ENCODE data around the gene WWOX. TPM values are rescaled to one million over a fixed set of nuclear protein-coding genes. Genes with fewer than 3 reads are reported as not detected.

WWOX gene
- polyA plus RNA-seq, 2 of the 4 experiments (the other 2 are of a cell fraction): 16.0 to 17.2 TPM

DNA sequence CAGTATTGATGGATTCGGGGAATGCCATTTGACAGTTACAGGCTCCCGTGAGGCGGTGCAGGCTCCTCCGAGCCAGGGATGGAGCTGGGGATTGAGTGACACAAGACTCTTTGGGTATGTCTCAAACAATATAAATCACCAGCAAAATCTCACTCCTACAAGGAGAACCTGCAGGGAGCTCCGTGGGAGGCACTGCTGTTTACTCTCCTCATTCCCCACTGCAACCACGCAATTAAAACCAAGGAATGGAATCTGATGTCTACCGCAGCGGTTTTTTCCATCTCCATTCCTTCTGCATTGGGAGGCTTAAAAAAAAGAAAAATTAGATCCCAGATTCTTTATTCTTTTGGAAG, 157.9 kb downstream of the WWOX start:
- ChIA-PET POLR2A (no interaction called here), CTCF (no interaction called here)
- ATAC-seq (no peak), DNase-seq (ENCODE audit: low read depth in 1 of 2, low spot score in 1 of 2) (no peak), FAIRE-seq (no peak)
- H3K4me1 ChIP-seq: no peaks in the 10 kb centered on the region
- H3K27ac ChIP-seq: no peak overlapping the region
- TF ChIP-seq HES2 (IDR thresholded peaks at IDR 0.05) (no peak), HOXA7 (CRISPR knock-in tag; IDR thresholded peaks at IDR 0.05) (no peak), REST (IDR thresholded peaks at IDR 0.05) (no peak), SMC3 (IDR thresholded peaks at IDR 0.05) (no peak), RNF2 (IDR thresholded peaks at IDR 0.05; ENCODE audit: borderline replicate concordance, low read depth) (no peak), FOSB (CRISPR knock-in tag; IDR thresholded peaks at IDR 0.05) (no peak), GATA3 (IDR thresholded peaks at IDR 0.05; ENCODE audit: borderline replicate concordance) (no peak), ATOH8 (CRISPR knock-in tag; IDR thresholded peaks at IDR 0.05; ENCODE audit: low read depth) (no peak), TFCP2L1 (CRISPR knock-in tag; IDR thresholded peaks at IDR 0.05) (no peak), EP300 (IDR thresholded peaks at IDR 0.05) (no peak), HOXB13 (CRISPR knock-in tag; IDR thresholded peaks at IDR 0.05; ENCODE audit: low read depth) (no peak)
- TF ChIP-seq, protein P1, sequence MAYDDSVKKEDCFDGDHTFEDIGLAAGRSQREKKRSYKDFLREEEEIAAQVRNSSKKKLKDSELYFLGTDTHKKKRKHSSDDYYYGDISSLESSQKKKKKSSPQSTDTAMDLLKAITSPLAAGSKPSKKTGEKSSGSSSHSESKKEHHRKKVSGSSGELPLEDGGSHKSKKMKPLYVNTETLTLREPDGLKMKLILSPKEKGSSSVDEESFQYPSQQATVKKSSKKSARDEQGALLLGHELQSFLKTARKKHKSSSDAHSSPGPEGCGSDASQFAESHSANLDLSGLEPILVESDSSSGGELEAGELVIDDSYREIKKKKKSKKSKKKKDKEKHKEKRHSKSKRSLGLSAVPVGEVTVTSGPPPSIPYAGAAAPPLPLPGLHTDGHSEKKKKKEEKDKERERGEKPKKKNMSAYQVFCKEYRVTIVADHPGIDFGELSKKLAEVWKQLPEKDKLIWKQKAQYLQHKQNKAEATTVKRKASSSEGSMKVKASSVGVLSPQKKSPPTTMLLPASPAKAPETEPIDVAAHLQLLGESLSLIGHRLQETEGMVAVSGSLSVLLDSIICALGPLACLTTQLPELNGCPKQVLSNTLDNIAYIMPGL (CRISPR knock-in tag; IDR thresholded peaks at IDR 0.05; ENCODE audit: borderline replicate concordance): no peak
- H3K4me2 ChIP-seq: no peak overlapping the region
- no peak overlapping the region for H3K4me3 ChIP-seq
- WGBS (ENCODE audit: missing lambda C conversion rate): 75% methylated on average over 8 of the region's 8 CpGs
- no peaks in the 10 kb centered on the region for H3K9me3 ChIP-seq

DNA sequence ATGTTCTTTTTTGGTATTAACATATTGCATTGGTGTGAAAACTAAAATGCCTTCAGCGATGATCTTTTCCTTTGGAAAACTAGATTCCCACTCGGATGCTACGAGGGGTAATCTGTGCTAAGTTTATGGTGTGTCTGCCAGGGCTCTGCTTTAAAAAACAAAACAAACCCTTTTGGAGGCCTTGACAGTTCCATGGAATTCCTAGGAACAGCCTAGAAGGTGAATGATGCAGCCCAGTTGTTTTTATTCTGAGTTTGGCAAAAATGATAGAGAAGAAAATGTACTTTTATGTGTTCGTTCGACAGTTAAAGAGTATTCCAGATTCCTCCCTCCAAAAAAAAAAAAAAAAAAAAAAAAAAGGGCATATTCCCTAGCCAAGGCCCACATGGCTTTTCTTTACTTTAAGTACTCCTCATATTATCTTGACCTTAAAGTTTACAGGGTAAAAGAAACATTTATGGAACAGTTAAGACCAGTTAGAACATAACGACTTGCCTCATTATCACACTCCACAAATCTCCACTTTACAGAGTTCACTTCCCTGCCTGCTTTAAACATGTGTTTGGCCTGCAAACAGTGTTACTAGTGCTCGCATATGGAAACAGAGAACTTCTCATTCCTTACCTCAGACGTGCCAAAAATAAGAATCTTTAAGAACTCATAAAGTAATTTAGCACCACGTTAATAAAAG, 159.1 kb downstream of the WWOX start:
- no peaks in the 10 kb centered on the region for H3K9me3 ChIP-seq
- 83% methylated on average over 9 of the region's 9 CpGs for WGBS (ENCODE audit: missing lambda C conversion rate)
- CTCF ChIA-PET: no interaction called here
- TF ChIP-seq NFE2L2 (conservative IDR thresholded peaks at IDR 0.05; ENCODE audit: low read length): no peak
- TF ChIP-seq MYC (IDR thresholded peaks at IDR 0.05; ENCODE audit: borderline replicate concordance, low read length): no peak
- TF ChIP-seq, protein P2, sequence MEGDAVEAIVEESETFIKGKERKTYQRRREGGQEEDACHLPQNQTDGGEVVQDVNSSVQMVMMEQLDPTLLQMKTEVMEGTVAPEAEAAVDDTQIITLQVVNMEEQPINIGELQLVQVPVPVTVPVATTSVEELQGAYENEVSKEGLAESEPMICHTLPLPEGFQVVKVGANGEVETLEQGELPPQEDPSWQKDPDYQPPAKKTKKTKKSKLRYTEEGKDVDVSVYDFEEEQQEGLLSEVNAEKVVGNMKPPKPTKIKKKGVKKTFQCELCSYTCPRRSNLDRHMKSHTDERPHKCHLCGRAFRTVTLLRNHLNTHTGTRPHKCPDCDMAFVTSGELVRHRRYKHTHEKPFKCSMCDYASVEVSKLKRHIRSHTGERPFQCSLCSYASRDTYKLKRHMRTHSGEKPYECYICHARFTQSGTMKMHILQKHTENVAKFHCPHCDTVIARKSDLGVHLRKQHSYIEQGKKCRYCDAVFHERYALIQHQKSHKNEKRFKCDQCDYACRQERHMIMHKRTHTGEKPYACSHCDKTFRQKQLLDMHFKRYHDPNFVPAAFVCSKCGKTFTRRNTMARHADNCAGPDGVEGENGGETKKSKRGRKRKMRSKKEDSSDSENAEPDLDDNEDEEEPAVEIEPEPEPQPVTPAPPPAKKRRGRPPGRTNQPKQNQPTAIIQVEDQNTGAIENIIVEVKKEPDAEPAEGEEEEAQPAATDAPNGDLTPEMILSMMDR (IDR thresholded peaks at IDR 0.05): no peak
- no peak for TF ChIP-seq KDM5A (IDR thresholded peaks at IDR 0.05)
- no peak for TF ChIP-seq TFCP2L1 (CRISPR knock-in tag; IDR thresholded peaks at IDR 0.05)
- TF ChIP-seq HOXA7 (CRISPR knock-in tag; IDR thresholded peaks at IDR 0.05): no peak
- no peak for TF ChIP-seq RCOR1 (IDR thresholded peaks at IDR 0.05; ENCODE audit: low read depth, low read length)
- no peak for TF ChIP-seq SREBF2 (IDR thresholded peaks at IDR 0.05)
- no peak for TF ChIP-seq EHF (CRISPR knock-in tag; IDR thresholded peaks at IDR 0.05)
- TF ChIP-seq PBX3 (IDR thresholded peaks at IDR 0.05): no peak
- POLR2A ChIA-PET: no interaction called here
- H3K4me2 ChIP-seq: no peak overlapping the region
- no peaks in the 10 kb centered on the region for H3K4me1 ChIP-seq
- FAIRE-seq (no peak), ATAC-seq (no peak), DNase-seq (ENCODE audit: low read depth in 1 of 2, low spot score in 1 of 2) (no peak)
- no peak overlapping the region for H3K4me3 ChIP-seq
- no peak overlapping the region for H3K27ac ChIP-seq
